ENCODE results near the gene LRCH4. TPM values are rescaled to one million over a fixed set of nuclear protein-coding genes. Genes with fewer than 3 reads are reported as not detected.

Gene LRCH4
- total and polyA plus RNA-seq, 2 of the 8 experiments (the other 6 are each of a cell fraction or from before 2014, with no cell fraction given): 15.5 to 36.6 TPM

- POLR2A ChIA-PET (ENCODE audit: partially characterized antibody): interaction anchor here (0.8 to 10.0 kb wide), 19 partner anchors 8 to 160 kb away, joined by 3 to 172 read pairs (median 4); partner anchors contain the start of genes MEPCE, MOSPD3, PCOLCE and ZCWPW1
- H2BK120ac ChIP-seq (replicated peaks; ENCODE audit: low read depth, low read length): no peak overlapping the region
- peak overlapping the region; percentile 11 for H4K5ac ChIP-seq (ENCODE audit: insufficient read length, low read depth, low read length)
- no peak overlapping the region for H3K9ac ChIP-seq (replicated peaks in 1 of 4; ENCODE audit: extremely low read depth in 1 of 4, low read depth in 3 of 4, low read length in 3 of 4)
- H2BK15ac ChIP-seq (ENCODE audit: low read length): no peak overlapping the region
- CTCF ChIA-PET (ENCODE audit: partially characterized antibody): interaction anchor here (0.5 to 11.4 kb wide), 17 partner anchors 12 to 237 kb away, joined by 3 to 171 read pairs (median 6); partner anchors contain the start of genes MOSPD3 and PCOLCE
- 45% methylated on average over 7 of the region's 7 CpGs; no CpG with 5 or more reads in 1 of the 2 experiments for WGBS, 2 experiments (ENCODE audit: extremely low coverage in 1 of 2, insufficient coverage in 1 of 2, insufficient read length in 1 of 2, insufficient replicate concordance in 2 of 2, low coverage in 1 of 2, low lambda C conversion rate in 2 of 2, missing lambda C conversion rate in 1 of 2)
- no peaks in the 10 kb centered on the region for H3K79me1 ChIP-seq (ENCODE audit: low read depth, low read length)
- no peak overlapping the region for H2BK20ac ChIP-seq (ENCODE audit: low read length)
- H4K20me1 ChIP-seq (replicated peaks in 1 of 2; ENCODE audit: control insufficient read depth in 1 of 2, insufficient read depth in 2 of 2, low read length in 2 of 2): peaks cover 0 to 4% of the 10 kb centered on the region in 2 experiments
- H3K27ac ChIP-seq (ENCODE audit: low read depth, low read length): no peak overlapping the region
- H3K36me3 ChIP-seq (ENCODE audit: control insufficient read depth in 2 of 4, insufficient read depth in 4 of 4, low read length in 3 of 4): no peaks in the 10 kb centered on the region
- H4K91ac ChIP-seq (replicated peaks; ENCODE audit: insufficient read length, low read length): no peak overlapping the region
- H3K14ac ChIP-seq (ENCODE audit: insufficient read length): no peak overlapping the region
- 0 out of 2 replicates have a peak overlapping the region, but pooled peaks have one; percentile 2 for H2BK12ac ChIP-seq (ENCODE audit: low read depth, low read length)
- no peaks in the 10 kb centered on the region for H3K9me3 ChIP-seq (ENCODE audit: insufficient read depth in 2 of 2, low read depth in 1 of 2, low read length in 1 of 2)
- no peak overlapping the region for H2AK5ac ChIP-seq (ENCODE audit: low read depth, low read length)
- no peak overlapping the region for H3K4ac ChIP-seq (replicated peaks; ENCODE audit: insufficient read length, low read depth, low read length)
- H3K79me2 ChIP-seq (ENCODE audit: control insufficient read depth in 1 of 2, insufficient read depth in 2 of 2, low read length in 2 of 2): no peaks in the 10 kb centered on the region
- peak overlapping the region in 1 of 4 experiments; percentile 1; a peak in 2 of 8 replicates for H3K4me3 ChIP-seq (ENCODE audit: extremely low read depth in 1 of 4, insufficient read depth in 2 of 4, low read depth in 3 of 4, low read length in 4 of 4)
- H4K8ac ChIP-seq (ENCODE audit: extremely low read depth, insufficient read depth, low read length): no peak overlapping the region
- no peak for TF ChIP-seq ATF3 (IDR thresholded peaks at IDR 0.05; ENCODE audit: insufficient read depth, low read depth, low read length)
- TF ChIP-seq RXRA (IDR thresholded peaks at IDR 0.05; ENCODE audit: insufficient read depth, low read depth, low read length): no peak
- TF ChIP-seq, protein P1, sequence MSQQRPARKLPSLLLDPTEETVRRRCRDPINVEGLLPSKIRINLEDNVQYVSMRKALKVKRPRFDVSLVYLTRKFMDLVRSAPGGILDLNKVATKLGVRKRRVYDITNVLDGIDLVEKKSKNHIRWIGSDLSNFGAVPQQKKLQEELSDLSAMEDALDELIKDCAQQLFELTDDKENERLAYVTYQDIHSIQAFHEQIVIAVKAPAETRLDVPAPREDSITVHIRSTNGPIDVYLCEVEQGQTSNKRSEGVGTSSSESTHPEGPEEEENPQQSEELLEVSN (IDR thresholded peaks at IDR 0.05): no peak
- no peak for TF ChIP-seq RAD21 (IDR thresholded peaks at IDR 0.05 in 1 of 2, conservative IDR thresholded peaks at IDR 0.05 in 1 of 2; ENCODE audit: low read depth in 2 of 2, low read length in 2 of 2)
- TF ChIP-seq GTF2F1 (IDR thresholded peaks at IDR 0.05; ENCODE audit: borderline replicate concordance, low read depth, low read length): no peak
- TF ChIP-seq SP4 (IDR thresholded peaks at IDR 0.05; ENCODE audit: low read length): no peak
- no peak for TF ChIP-seq JUN (IDR thresholded peaks at IDR 0.05; ENCODE audit: low read depth, low read length)
- TF ChIP-seq CHD2 (IDR thresholded peaks at IDR 0.05; ENCODE audit: low read length): no peak
- peaks cover 10% of the 10 kb centered on the region for H3K23me2 ChIP-seq (ENCODE audit: low read depth, low read length)
- H3K56ac ChIP-seq (replicated peaks; ENCODE audit: insufficient read length, low read depth, low read length): no peak overlapping the region
- no peak overlapping the region for H2AFZ ChIP-seq (ENCODE audit: low read length)
- DNase-seq (ENCODE audit: low read depth in 1 of 2, low spot score in 2 of 2) (no peak), FAIRE-seq (no peak)
- peaks cover 0 to 2% (median under 1%) of the 10 kb centered on the region in 4 experiments; a peak in 4 of 7 replicates for H3K27me3 ChIP-seq (replicated peaks in 1 of 4; ENCODE audit: control insufficient read depth in 3 of 4, extremely low read depth in 1 of 4, insufficient read depth in 3 of 4, low read length in 3 of 4)
- H3K4me1 ChIP-seq (replicated peaks in 1 of 4; ENCODE audit: control insufficient read depth in 3 of 4, insufficient read depth in 4 of 4, low read length in 3 of 4): peaks cover 0 to 19% (median 10%) of the 10 kb centered on the region in 4 experiments; a peak in 6 of 7 replicates
- no peak overlapping the region for H3K23ac ChIP-seq (ENCODE audit: insufficient read length)
- 0 out of 2 replicates have a peak overlapping the region, but pooled peaks have one; percentile 18 for H2BK5ac ChIP-seq (ENCODE audit: low read depth, low read length)
- H3K4me2 ChIP-seq (ENCODE audit: insufficient read depth in 1 of 2, low read depth in 2 of 2, low read length in 2 of 2): peak overlapping the region; percentile 54 to 57
- peak overlapping the region; percentile 13 for H3K18ac ChIP-seq (ENCODE audit: extremely low read depth, low read length)
Observed at GRCh38 chr7:100589341-100589947, 3.5 kb upstream of the LRCH4 start.

Measured in H1 (cell line).